Naive B cell (primary cell): ENCODE data around the gene CDK11B. TPM values are rescaled to one million over a fixed set of nuclear protein-coding genes. Genes with fewer than 3 reads are reported as not detected.

Source experiments
- ATAC-seq, 2 donors: fragments of 150-1000 bp; cut with Tn5 transposase; 2 replicates each; pipeline ENCODE4 v1.10.0; 2021; ENCODE audit warnings: low read depth in 2 of 2, mild to moderate bottlenecking in 2 of 2, moderate library complexity in 2 of 2
- DNase-seq: peaks from one replicate; pipeline ENCODE4 v3.0.0; 2022
- H3K27ac Mint-ChIP-seq, 6 donors: one replicate each; pipeline ENCODE4 v1.8.0; 2020 to 2022; ENCODE audit warnings: mild to moderate bottlenecking in 6 of 6, mixed read lengths in 6 of 6, moderate library complexity in 5 of 6, inconsistent platforms in 2 of 6
- H3K27me3 Mint-ChIP-seq, 3 donors: one replicate each; pipeline ENCODE4 v1.8.0; 2021 to 2022; ENCODE audit warnings: mixed read lengths in 3 of 3, mild to moderate bottlenecking in 1 of 3
- H3K36me3 Mint-ChIP-seq, 2 donors: one replicate each; pipeline ENCODE4 v1.8.0; 2020 to 2022; ENCODE audit warnings: mixed read lengths in 2 of 2, inconsistent platforms in 1 of 2, mild to moderate bottlenecking in 1 of 2
- H3K4me1 Mint-ChIP-seq, 3 donors: one replicate each; pipeline ENCODE4 v1.8.0; 2020 to 2022; ENCODE audit warnings: mixed read lengths in 3 of 3, inconsistent platforms in 1 of 3, mild to moderate bottlenecking in 1 of 3, moderate library complexity in 1 of 3
- H3K4me3 Mint-ChIP-seq, 8 donors: one replicate each; pipeline ENCODE4 v1.8.0; 2020 to 2022; ENCODE audit warnings: mild to moderate bottlenecking in 8 of 8, mixed read lengths in 8 of 8, moderate library complexity in 8 of 8, inconsistent platforms in 2 of 8
- H3K9me3 Mint-ChIP-seq, 7 donors: one replicate each; pipeline ENCODE4 v1.8.0; 2020 to 2022; ENCODE audit warnings: mixed read lengths in 7 of 7, mild to moderate bottlenecking in 5 of 7, inconsistent platforms in 2 of 7, moderate library complexity in 1 of 7
- polyA plus RNA-seq, 6 donors: library from polyadenylated mRNA; unstranded; fragments of 300-500 nt; fragmentation: Illumina TruSeq; gene quantifications; one replicate each; pipeline ENCODE4 v1.2.3, GENCODE V29; 2021; ENCODE audit warnings: low read depth in 6 of 6

Gene CDK11B
- polyA plus RNA-seq, 6 donors from 2014 or later: 2.2 to 17.5 (median 8.4) TPM

GRCh38 chr1:1616045-1616790, 42.6 kb downstream of the CDK11B start:
- H3K4me1 Mint-ChIP-seq: peaks cover 24 to 37% (median 27%) of the 10 kb centered on the region in 3 donors
- H3K27me3 Mint-ChIP-seq: no peaks in the 10 kb centered on the region
- ATAC-seq (peak; percentile 9 to 10), DNase-seq (no peak)
- H3K4me3 Mint-ChIP-seq: peak overlapping the region; percentile 72 to 98 (median 85)
- H3K36me3 Mint-ChIP-seq: no peaks in the 10 kb centered on the region
- no peaks in the 10 kb centered on the region for H3K9me3 Mint-ChIP-seq
- H3K27ac Mint-ChIP-seq: peak overlapping the region; percentile 27 to 94 (median 84)

GRCh38 chr1:1615256-1616044, 43.4 kb downstream of the CDK11B start, which contains the start of gene MIB2:
Gene MIB2, plus strand, starts transcription at chr1:1615500. Its CDS starts 7,953 bp downstream, at chr1:1623453.
- Mint-ChIP-seq H3K4me3 (peak within 1 kb of the TSS; percentile 90 to 98 (median 95)), H3K9me3 (no peaks in the 10 kb centered on the region), H3K4me1 (peaks cover 24 to 37% (median 27%) of the 10 kb centered on the region in 3 donors), H3K27ac (peak within 1 kb of the TSS; percentile 96 to 99 (median 98)), H3K27me3 (no peaks in the 10 kb centered on the region), H3K36me3 (no peaks in the 10 kb centered on the region)
- DNase-seq (peak; percentile 99), ATAC-seq (peak; percentile 80 to 83)

DNA sequence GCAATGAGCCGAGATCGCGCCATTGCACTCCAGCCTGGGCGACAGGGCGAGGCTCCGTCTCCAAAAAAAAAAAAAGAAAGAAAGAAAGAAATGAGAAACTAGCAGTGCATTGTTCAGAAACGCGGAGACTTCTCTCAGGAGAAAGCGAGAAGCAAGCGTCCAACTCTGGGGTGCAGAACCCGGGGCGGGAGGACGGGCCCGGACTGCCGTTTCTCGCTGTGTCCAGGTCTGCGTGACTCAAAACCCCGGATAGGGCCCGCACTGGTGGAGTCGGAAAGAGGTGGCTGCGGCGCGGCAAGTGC, 43.9 kb downstream of the CDK11B start:
- Mint-ChIP-seq H3K36me3 (no peaks in the 10 kb centered on the region), H3K27me3 (no peaks in the 10 kb centered on the region), H3K4me3 (peak overlapping the region; percentile 90 to 98 (median 95)), H3K27ac (peak overlapping the region; percentile 96 to 99 (median 98)), H3K9me3 (no peaks in the 10 kb centered on the region), H3K4me1 (peaks cover 24 to 37% (median 27%) of the 10 kb centered on the region in 3 donors)
- no peak for ATAC-seq
- no peak for DNase-seq

GRCh38 chr1:1614204-1614953, 44.4 kb downstream of the CDK11B start:
- ATAC-seq (no peak), DNase-seq (no peak)
- peak overlapping the region; percentile 90 to 98 (median 95) for H3K4me3 Mint-ChIP-seq

GRCh38 chr1:1613509-1614082, 45.2 kb downstream of the CDK11B start:
- ATAC-seq: no peak
- Mint-ChIP-seq H3K27ac (peak overlapping the region in 2 of 6 donors; percentile 52 to 79), H3K9me3 (no peaks in the 10 kb centered on the region), H3K27me3 (no peaks in the 10 kb centered on the region), H3K4me1 (peaks cover 24 to 31% (median 27%) of the 10 kb centered on the region in 3 donors), H3K36me3 (no peaks in the 10 kb centered on the region), H3K4me3 (peak overlapping the region; percentile 66 to 98 (median 92))
- DNase-seq: no peak

More at GRCh38 chr1:1614204-1614953, 44.4 kb downstream of the CDK11B start:
- H3K9me3 Mint-ChIP-seq: no peaks in the 10 kb centered on the region
- peak overlapping the region; percentile 96 to 99 (median 98) for H3K27ac Mint-ChIP-seq
- peaks cover 24 to 37% (median 27%) of the 10 kb centered on the region in 3 donors for H3K4me1 Mint-ChIP-seq
- no peaks in the 10 kb centered on the region for H3K27me3 Mint-ChIP-seq
- no peaks in the 10 kb centered on the region for H3K36me3 Mint-ChIP-seq

DNA sequence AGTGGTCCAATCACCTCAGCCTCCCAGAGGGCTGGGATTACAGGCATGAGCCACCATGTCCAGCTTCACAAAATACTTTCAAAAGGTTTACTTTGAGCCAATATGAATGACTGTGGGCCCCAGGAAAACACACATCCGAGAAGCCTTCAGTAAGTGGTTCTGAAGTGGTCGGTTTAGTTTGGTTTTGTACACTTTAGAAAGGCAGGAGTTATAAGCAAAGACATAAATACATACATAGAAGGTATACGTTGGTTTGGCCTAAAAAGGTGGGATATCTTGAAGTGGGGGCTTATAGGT, 46.8 kb downstream of the CDK11B start:
- Mint-ChIP-seq H3K4me3 (peak overlapping the region in 1 of 8 donors; percentile 53), H3K27ac (peak overlapping the region in 1 of 6 donors; percentile 7), H3K36me3 (no peaks in the 10 kb centered on the region), H3K27me3 (no peaks in the 10 kb centered on the region), H3K4me1 (peaks cover 28 to 33% (median 29%) of the 10 kb centered on the region in 3 donors), H3K9me3 (no peaks in the 10 kb centered on the region)
- no peak for ATAC-seq
- DNase-seq: no peak

GRCh38 chr1:1610796-1611195, 48.0 kb downstream of the CDK11B start:
- ATAC-seq (no peak), DNase-seq (no peak)
- Mint-ChIP-seq H3K27ac (peak overlapping the region in 1 of 6 donors; percentile 52), H3K4me3 (peak overlapping the region in 1 of 8 donors; percentile 41), H3K4me1 (peaks cover 29 to 31% (median 29%) of the 10 kb centered on the region in 3 donors), H3K9me3 (no peaks in the 10 kb centered on the region), H3K27me3 (no peaks in the 10 kb centered on the region), H3K36me3 (no peaks in the 10 kb centered on the region)

GRCh38 chr1:1609822-1610485, 48.9 kb downstream of the CDK11B start:
- Mint-ChIP-seq H3K27me3 (no peaks in the 10 kb centered on the region), H3K36me3 (no peaks in the 10 kb centered on the region), H3K27ac (no peak overlapping the region), H3K4me3 (no peak overlapping the region), H3K4me1 (peaks cover 28 to 31% (median 30%) of the 10 kb centered on the region in 3 donors), H3K9me3 (no peaks in the 10 kb centered on the region)
- ATAC-seq (no peak), DNase-seq (no peak)

GRCh38 chr1:1606232-1606631, 52.6 kb downstream of the CDK11B start:
- peaks cover 0 to 4% (median 0%) of the 10 kb centered on the region in 3 donors for H3K27me3 Mint-ChIP-seq
- ATAC-seq: no peak

GRCh38 chr1:1605724-1606123, 53.1 kb downstream of the CDK11B start:
- Mint-ChIP-seq H3K27ac (no peak overlapping the region), H3K4me3 (no peak overlapping the region), H3K36me3 (no peaks in the 10 kb centered on the region), H3K4me1 (peaks cover 24 to 28% (median 26%) of the 10 kb centered on the region in 3 donors), H3K27me3 (peaks cover 0 to 4% (median 2%) of the 10 kb centered on the region in 3 donors), H3K9me3 (no peaks in the 10 kb centered on the region)
- no peak for DNase-seq
- ATAC-seq: no peak

More at GRCh38 chr1:1606232-1606631, 52.6 kb downstream of the CDK11B start:
- no peaks in the 10 kb centered on the region for H3K36me3 Mint-ChIP-seq
- no peak overlapping the region for H3K4me3 Mint-ChIP-seq
- no peak for DNase-seq
- no peaks in the 10 kb centered on the region for H3K9me3 Mint-ChIP-seq
- no peak overlapping the region for H3K27ac Mint-ChIP-seq
- H3K4me1 Mint-ChIP-seq: peaks cover 24 to 28% (median 26%) of the 10 kb centered on the region in 3 donors

- Mint-ChIP-seq H3K27me3 (peaks cover 0 to 5% (median 4%) of the 10 kb centered on the region in 3 donors), H3K36me3 (no peaks in the 10 kb centered on the region), H3K9me3 (no peaks in the 10 kb centered on the region), H3K4me1 (peaks cover 24 to 28% (median 26%) of the 10 kb centered on the region in 3 donors), H3K4me3 (peak overlapping the region in 2 of 8 donors; percentile 28 to 65), H3K27ac (peak overlapping the region in 3 of 6 donors; percentile 62 to 88 (median 81))
- no peak for DNase-seq
- no peak for ATAC-seq
Measured at GRCh38 chr1:1605034-1605591, 53.7 kb downstream of the CDK11B start.

- peak overlapping the region in 3 of 8 donors; percentile 28 to 66 (median 32) for H3K4me3 Mint-ChIP-seq
- H3K27ac Mint-ChIP-seq: peak overlapping the region in 3 of 6 donors; percentile 62 to 91 (median 88)
- DNase-seq: no peak
- H3K9me3 Mint-ChIP-seq: no peaks in the 10 kb centered on the region
- H3K36me3 Mint-ChIP-seq: no peaks in the 10 kb centered on the region
- no peak for ATAC-seq
- H3K4me1 Mint-ChIP-seq: peaks cover 24 to 28% (median 26%) of the 10 kb centered on the region in 3 donors
- peaks cover 0 to 5% (median 4%) of the 10 kb centered on the region in 3 donors for H3K27me3 Mint-ChIP-seq
Measured at GRCh38 chr1:1604374-1605033, 54.3 kb downstream of the CDK11B start.
